Measurements from ENCODE around the gene DAAM2.

GRCh38 chr6:39924283-39924682 is 132.1 kb downstream of the DAAM2 start:
- TF ChIP-seq POLR2A (IDR thresholded peaks at IDR 0.05; ENCODE audit: low read depth, low read length) (no peak), TAF1 (IDR thresholded peaks at IDR 0.05; ENCODE audit: borderline replicate concordance, low read depth, low read length) (no peak), POLR2AphosphoS5 (IDR thresholded peaks at IDR 0.05; ENCODE audit: low read depth, low read length) (no peak)
